WTC11 (cell line): Measurements from ENCODE around the gene RNF4. TPM values are rescaled to one million over a fixed set of nuclear protein-coding genes. Genes with fewer than 3 reads are reported as not detected.

ENCODE experiments used
- ATAC-seq: fragments of 200-7000 bp; cut with Tn5 transposase; 2 replicates; pipeline ENCODE4 v1.10.0; 2021; ENCODE audit warnings: mild to moderate bottlenecking, moderate library complexity
- CTCF ChIA-PET: fragments of 300-600 bp; sonication (Branson Sonifier 250); formaldehyde crosslinking; loops from one replicate; lab custom pipeline; 2021; ENCODE audit warnings: antibody characterized with exemption; lab: Charles Lee
- POLR2A ChIA-PET: fragments of 350-600 bp; sonication (Branson Sonifier 250); formaldehyde crosslinking; loops from one replicate; lab custom pipeline; 2021; ENCODE audit warnings: antibody characterized with exemption; lab: Charles Lee
- DNase-seq: peaks from one replicate; pipeline ENCODE4 v3.0.0; 2021; ENCODE audit warnings: low spot score
- H3K27ac Mint-ChIP-seq: 2 replicates; pipeline ENCODE4 v1.8.0; 2021; ENCODE audit warnings: mixed read lengths
- H3K27me3 Mint-ChIP-seq: 2 replicates; pipeline ENCODE4 v1.8.0; 2021; ENCODE audit warnings: low read depth, mild to moderate bottlenecking, moderate library complexity, mixed read lengths
- H3K36me3 Mint-ChIP-seq: 2 replicates; pipeline ENCODE4 v1.8.0; 2021; ENCODE audit warnings: mixed read lengths
- H3K4me1 Mint-ChIP-seq: 2 replicates; pipeline ENCODE4 v1.8.0; 2022; ENCODE audit warnings: mixed read lengths
- H3K4me3 Mint-ChIP-seq: 2 replicates; pipeline ENCODE4 v1.8.0; 2021; ENCODE audit warnings: mild to moderate bottlenecking, moderate library complexity, mixed read lengths
- H3K9me3 Mint-ChIP-seq: 2 replicates; pipeline ENCODE4 v1.8.0; 2021; ENCODE audit warnings: mixed read lengths
- CREB1 ChIP-seq: sonication (generic); formaldehyde crosslinking; IDR thresholded peaks from 2 replicates; pipeline ENCODE4 v1.8.0; 2023; ENCODE audit warnings: mild to moderate bottlenecking, missing genetic modification reagents
- PRRX2 ChIP-seq: fragments of 250-450 bp; sonication (Bioruptor Pico); IDR thresholded peaks from 2 replicates; pipeline ENCODE4 v1.8.0; 2021; ENCODE audit warnings: mild to moderate bottlenecking
- SOX15 ChIP-seq: fragments of 250-450 bp; sonication (Bioruptor Pico); IDR thresholded peaks from 2 replicates; pipeline ENCODE4 v1.9.0; 2021; ENCODE audit warnings: mild to moderate bottlenecking
- SP1 ChIP-seq: sonication (generic); formaldehyde crosslinking; conservative IDR thresholded peaks from 2 replicates; pipeline ENCODE4 v1.8.1; 2022; ENCODE audit warnings: missing genetic modification reagents
- ZBTB21 ChIP-seq: sonication (generic); formaldehyde crosslinking; IDR thresholded peaks from 2 replicates; pipeline ENCODE4 v1.8.1; 2023; ENCODE audit warnings: mild to moderate bottlenecking, missing genetic modification reagents, borderline replicate concordance
- ZNF138 ChIP-seq: sonication (generic); formaldehyde crosslinking; conservative IDR thresholded peaks from 2 replicates; pipeline ENCODE4 v1.8.1; 2022; ENCODE audit warnings: mild to moderate bottlenecking, moderate library complexity, missing genetic modification reagents
- ZNF317 ChIP-seq: sonication (generic); formaldehyde crosslinking; IDR thresholded peaks from 2 replicates; pipeline ENCODE4 v1.8.1; 2023; ENCODE audit warnings: low read depth, mild to moderate bottlenecking, moderate library complexity, missing genetic modification reagents, borderline replicate concordance
- ZNF416 ChIP-seq: fragments of 250-450 bp; sonication (Bioruptor Pico); IDR thresholded peaks from 2 replicates; pipeline ENCODE4 v1.9.0; 2021; ENCODE audit warnings: mild to moderate bottlenecking, inconsistent platforms
- total RNA-seq: library from RNA; stranded (reverse); gene quantifications from 3 replicates; pipeline ENCODE4 v1.2.3, GENCODE V29; 2021
- TF ChIP-seq, protein P1 (sequence below): sonication (generic); formaldehyde crosslinking; IDR thresholded peaks from 2 replicates; pipeline ENCODE4 v1.8.0; 2022; ENCODE audit warnings: mild to moderate bottlenecking, missing genetic modification reagents
- TF ChIP-seq, protein P2 (sequence below): sonication (generic); formaldehyde crosslinking; IDR thresholded peaks from 2 replicates; pipeline ENCODE4 v1.8.1; 2023; ENCODE audit warnings: mild to moderate bottlenecking, missing genetic modification reagents, borderline replicate concordance
- TF ChIP-seq, protein P3 (sequence below): sonication (generic); formaldehyde crosslinking; conservative IDR thresholded peaks from 2 replicates; pipeline ENCODE4 v1.8.1; 2023; ENCODE audit warnings: mild to moderate bottlenecking, low read depth, missing genetic modification reagents, moderate library complexity
- TF ChIP-seq, protein P4 (sequence below): fragments of 250-450 bp; sonication (Bioruptor Pico); IDR thresholded peaks from 2 replicates; pipeline ENCODE4 v1.9.0; 2021; ENCODE audit warnings: mild to moderate bottlenecking
- TF ChIP-seq, protein P5 (sequence below): sonication (generic); formaldehyde crosslinking; IDR thresholded peaks from 2 replicates; pipeline ENCODE4 v1.8.1; 2023; ENCODE audit warnings: mild to moderate bottlenecking, moderate library complexity, missing genetic modification reagents
- TF ChIP-seq, protein P6 (sequence below): sonication (generic); formaldehyde crosslinking; IDR thresholded peaks from 2 replicates; pipeline ENCODE4 v1.8.0; 2022; ENCODE audit warnings: mild to moderate bottlenecking, missing genetic modification reagents

The RNF4 gene
- total RNA-seq, 1 experiment from 2014 or later, result 87.3 TPM

DNA sequence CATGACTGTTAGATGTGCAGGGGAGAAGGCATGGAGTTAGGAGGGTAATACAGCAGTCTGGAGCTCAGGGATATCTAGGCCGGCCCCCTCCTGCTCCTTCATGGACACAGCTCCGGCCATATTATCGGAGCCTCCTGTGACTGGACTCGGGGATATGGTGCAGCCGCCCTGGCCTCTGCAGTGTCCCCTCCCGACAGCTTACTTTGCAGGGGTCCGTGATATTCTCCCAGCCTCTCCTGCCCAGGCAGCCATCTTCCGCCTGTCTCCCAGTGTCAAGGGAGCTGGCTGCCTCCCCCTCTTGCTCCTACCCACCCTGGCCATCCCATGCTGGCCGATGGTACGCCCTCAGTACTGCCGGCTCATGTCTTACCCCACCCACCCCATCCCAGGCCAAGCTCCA, 19.9 kb upstream of the RNF4 start:
- DNase-seq (no peak), ATAC-seq (no peak)
- ChIA-PET POLR2A (interaction anchor here (0.6 kb wide), 2 partner anchors 11 to 179 kb away, joined by 3 read pairs; no protein-coding TSS in a partner anchor), CTCF (no interaction called here)
- H3K36me3 Mint-ChIP-seq, result no peaks in the 10 kb centered on the region
- H3K9me3 Mint-ChIP-seq, result no peaks in the 10 kb centered on the region
- no peak overlapping the region for H3K27ac Mint-ChIP-seq
- no peak overlapping the region for H3K4me3 Mint-ChIP-seq
- H3K4me1 Mint-ChIP-seq, result 0 out of 2 replicates have a peak, but pooled peaks cover 2% of the 10 kb centered on the region
- TF ChIP-seq ZNF138 (CRISPR knock-in tag), result no peak
- TF ChIP-seq ZBTB21, result no peak
- TF ChIP-seq, protein P1, sequence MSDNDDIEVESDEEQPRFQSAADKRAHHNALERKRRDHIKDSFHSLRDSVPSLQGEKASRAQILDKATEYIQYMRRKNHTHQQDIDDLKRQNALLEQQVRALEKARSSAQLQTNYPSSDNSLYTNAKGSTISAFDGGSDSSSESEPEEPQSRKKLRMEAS, result no peak
- TF ChIP-seq, protein P2, sequence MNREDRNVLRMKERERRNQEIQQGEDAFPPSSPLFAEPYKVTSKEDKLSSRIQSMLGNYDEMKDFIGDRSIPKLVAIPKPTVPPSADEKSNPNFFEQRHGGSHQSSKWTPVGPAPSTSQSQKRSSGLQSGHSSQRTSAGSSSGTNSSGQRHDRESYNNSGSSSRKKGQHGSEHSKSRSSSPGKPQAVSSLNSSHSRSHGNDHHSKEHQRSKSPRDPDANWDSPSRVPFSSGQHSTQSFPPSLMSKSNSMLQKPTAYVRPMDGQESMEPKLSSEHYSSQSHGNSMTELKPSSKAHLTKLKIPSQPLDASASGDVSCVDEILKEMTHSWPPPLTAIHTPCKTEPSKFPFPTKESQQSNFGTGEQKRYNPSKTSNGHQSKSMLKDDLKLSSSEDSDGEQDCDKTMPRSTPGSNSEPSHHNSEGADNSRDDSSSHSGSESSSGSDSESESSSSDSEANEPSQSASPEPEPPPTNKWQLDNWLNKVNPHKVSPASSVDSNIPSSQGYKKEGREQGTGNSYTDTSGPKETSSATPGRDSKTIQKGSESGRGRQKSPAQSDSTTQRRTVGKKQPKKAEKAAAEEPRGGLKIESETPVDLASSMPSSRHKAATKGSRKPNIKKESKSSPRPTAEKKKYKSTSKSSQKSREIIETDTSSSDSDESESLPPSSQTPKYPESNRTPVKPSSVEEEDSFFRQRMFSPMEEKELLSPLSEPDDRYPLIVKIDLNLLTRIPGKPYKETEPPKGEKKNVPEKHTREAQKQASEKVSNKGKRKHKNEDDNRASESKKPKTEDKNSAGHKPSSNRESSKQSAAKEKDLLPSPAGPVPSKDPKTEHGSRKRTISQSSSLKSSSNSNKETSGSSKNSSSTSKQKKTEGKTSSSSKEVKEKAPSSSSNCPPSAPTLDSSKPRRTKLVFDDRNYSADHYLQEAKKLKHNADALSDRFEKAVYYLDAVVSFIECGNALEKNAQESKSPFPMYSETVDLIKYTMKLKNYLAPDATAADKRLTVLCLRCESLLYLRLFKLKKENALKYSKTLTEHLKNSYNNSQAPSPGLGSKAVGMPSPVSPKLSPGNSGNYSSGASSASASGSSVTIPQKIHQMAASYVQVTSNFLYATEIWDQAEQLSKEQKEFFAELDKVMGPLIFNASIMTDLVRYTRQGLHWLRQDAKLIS (CRISPR knock-in tag), result no peak
- no peak for TF ChIP-seq ZNF416 (CRISPR knock-in tag)
- TF ChIP-seq SOX15 (CRISPR knock-in tag), result no peak
- TF ChIP-seq, protein P3, sequence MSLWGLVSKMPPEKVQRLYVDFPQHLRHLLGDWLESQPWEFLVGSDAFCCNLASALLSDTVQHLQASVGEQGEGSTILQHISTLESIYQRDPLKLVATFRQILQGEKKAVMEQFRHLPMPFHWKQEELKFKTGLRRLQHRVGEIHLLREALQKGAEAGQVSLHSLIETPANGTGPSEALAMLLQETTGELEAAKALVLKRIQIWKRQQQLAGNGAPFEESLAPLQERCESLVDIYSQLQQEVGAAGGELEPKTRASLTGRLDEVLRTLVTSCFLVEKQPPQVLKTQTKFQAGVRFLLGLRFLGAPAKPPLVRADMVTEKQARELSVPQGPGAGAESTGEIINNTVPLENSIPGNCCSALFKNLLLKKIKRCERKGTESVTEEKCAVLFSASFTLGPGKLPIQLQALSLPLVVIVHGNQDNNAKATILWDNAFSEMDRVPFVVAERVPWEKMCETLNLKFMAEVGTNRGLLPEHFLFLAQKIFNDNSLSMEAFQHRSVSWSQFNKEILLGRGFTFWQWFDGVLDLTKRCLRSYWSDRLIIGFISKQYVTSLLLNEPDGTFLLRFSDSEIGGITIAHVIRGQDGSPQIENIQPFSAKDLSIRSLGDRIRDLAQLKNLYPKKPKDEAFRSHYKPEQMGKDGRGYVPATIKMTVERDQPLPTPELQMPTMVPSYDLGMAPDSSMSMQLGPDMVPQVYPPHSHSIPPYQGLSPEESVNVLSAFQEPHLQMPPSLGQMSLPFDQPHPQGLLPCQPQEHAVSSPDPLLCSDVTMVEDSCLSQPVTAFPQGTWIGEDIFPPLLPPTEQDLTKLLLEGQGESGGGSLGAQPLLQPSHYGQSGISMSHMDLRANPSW, result no peak
- no peak for TF ChIP-seq SP1 (CRISPR knock-in tag)
- no peaks in the 10 kb centered on the region; the same call in 1 of the 2 replicates for H3K27me3 Mint-ChIP-seq

DNA sequence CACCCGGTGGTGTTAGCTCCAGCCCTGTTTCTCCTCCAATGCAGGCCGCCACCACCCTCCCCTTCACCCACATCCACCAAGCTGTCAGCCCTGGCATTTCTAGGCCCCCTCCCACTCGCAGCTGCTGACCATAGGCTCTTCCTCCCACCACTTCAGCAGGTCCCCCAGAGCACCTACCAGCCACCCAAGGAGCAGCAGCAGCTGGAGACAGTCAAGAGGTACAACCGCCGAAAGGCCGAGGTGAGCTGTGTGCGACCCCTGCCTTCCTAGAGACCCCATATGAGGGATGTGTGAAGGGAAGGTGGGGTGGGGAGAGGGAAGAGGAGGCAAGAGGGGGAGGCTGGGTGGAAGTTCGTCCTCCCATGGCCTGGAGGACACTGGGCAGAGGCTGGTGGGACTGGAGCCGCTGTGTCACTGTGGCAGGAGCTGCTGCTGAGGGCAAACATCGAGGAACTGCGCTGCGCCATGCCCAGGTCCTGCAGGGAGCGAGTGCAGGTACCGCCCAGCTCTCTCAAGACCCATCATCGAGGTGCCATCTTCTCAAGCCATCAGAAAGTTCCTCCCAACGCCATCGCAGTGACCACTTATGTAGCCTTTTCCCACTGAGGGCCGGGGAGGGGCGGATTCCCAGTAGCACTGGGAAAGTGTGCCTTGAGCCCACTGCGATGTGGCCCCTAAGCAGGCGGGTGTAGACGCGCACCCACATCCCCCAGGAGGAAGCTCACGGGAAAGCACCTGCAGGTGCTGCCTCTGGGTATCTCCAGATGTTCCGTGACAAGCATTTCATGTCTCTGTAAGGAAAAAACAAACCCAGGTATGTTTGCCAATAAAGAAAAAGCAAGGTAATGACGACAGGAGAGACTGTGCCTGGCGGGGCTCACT, 19.2 kb upstream of the RNF4 start:
- ATAC-seq, result no peak
- Mint-ChIP-seq H3K9me3 (no peaks in the 10 kb centered on the region), H3K27me3 (no peaks in the 10 kb centered on the region)
- CTCF ChIA-PET, result interaction anchor here (2.9 kb wide), 1 partner anchor 8 kb away, joined by 26 read pairs; no protein-coding TSS in a partner anchor
- TF ChIP-seq, protein P4, sequence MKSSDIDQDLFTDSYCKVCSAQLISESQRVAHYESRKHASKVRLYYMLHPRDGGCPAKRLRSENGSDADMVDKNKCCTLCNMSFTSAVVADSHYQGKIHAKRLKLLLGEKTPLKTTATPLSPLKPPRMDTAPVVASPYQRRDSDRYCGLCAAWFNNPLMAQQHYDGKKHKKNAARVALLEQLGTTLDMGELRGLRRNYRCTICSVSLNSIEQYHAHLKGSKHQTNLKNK (CRISPR knock-in tag), result no peak
- TF ChIP-seq, protein P5, sequence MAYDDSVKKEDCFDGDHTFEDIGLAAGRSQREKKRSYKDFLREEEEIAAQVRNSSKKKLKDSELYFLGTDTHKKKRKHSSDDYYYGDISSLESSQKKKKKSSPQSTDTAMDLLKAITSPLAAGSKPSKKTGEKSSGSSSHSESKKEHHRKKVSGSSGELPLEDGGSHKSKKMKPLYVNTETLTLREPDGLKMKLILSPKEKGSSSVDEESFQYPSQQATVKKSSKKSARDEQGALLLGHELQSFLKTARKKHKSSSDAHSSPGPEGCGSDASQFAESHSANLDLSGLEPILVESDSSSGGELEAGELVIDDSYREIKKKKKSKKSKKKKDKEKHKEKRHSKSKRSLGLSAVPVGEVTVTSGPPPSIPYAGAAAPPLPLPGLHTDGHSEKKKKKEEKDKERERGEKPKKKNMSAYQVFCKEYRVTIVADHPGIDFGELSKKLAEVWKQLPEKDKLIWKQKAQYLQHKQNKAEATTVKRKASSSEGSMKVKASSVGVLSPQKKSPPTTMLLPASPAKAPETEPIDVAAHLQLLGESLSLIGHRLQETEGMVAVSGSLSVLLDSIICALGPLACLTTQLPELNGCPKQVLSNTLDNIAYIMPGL, result no peak
- TF ChIP-seq PRRX2, result no peak
- TF ChIP-seq ZNF416 (CRISPR knock-in tag), result no peak
- TF ChIP-seq CREB1 (CRISPR knock-in tag), result no peak
- TF ChIP-seq, protein P1, result no peak
- no peak for TF ChIP-seq ZNF317
- TF ChIP-seq ZNF138 (CRISPR knock-in tag), result no peak
- TF ChIP-seq, protein P6, sequence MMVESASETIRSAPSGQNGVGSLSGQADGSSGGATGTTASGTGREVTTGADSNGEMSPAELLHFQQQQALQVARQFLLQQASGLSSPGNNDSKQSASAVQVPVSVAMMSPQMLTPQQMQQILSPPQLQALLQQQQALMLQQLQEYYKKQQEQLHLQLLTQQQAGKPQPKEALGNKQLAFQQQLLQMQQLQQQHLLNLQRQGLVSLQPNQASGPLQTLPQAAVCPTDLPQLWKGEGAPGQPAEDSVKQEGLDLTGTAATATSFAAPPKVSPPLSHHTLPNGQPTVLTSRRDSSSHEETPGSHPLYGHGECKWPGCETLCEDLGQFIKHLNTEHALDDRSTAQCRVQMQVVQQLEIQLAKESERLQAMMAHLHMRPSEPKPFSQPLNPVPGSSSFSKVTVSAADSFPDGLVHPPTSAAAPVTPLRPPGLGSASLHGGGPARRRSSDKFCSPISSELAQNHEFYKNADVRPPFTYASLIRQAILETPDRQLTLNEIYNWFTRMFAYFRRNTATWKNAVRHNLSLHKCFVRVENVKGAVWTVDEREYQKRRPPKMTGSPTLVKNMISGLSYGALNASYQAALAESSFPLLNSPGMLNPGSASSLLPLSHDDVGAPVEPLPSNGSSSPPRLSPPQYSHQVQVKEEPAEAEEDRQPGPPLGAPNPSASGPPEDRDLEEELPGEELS (CRISPR knock-in tag), result no peak
- TF ChIP-seq, all 79 proteins: peak for 0
- no peak for DNase-seq
- POLR2A ChIA-PET, result interaction anchor here (0.6 kb wide), 2 partner anchors 10 to 178 kb away, joined by 3 read pairs; no protein-coding TSS in a partner anchor
- Mint-ChIP-seq H3K4me1 (0 out of 2 replicates have a peak, but pooled peaks cover 2% of the 10 kb centered on the region), H3K36me3 (no peaks in the 10 kb centered on the region), H3K4me3 (no peak overlapping the region), H3K27ac (no peak overlapping the region)
